ENCODE data around the gene TBC1D17.

DNA sequence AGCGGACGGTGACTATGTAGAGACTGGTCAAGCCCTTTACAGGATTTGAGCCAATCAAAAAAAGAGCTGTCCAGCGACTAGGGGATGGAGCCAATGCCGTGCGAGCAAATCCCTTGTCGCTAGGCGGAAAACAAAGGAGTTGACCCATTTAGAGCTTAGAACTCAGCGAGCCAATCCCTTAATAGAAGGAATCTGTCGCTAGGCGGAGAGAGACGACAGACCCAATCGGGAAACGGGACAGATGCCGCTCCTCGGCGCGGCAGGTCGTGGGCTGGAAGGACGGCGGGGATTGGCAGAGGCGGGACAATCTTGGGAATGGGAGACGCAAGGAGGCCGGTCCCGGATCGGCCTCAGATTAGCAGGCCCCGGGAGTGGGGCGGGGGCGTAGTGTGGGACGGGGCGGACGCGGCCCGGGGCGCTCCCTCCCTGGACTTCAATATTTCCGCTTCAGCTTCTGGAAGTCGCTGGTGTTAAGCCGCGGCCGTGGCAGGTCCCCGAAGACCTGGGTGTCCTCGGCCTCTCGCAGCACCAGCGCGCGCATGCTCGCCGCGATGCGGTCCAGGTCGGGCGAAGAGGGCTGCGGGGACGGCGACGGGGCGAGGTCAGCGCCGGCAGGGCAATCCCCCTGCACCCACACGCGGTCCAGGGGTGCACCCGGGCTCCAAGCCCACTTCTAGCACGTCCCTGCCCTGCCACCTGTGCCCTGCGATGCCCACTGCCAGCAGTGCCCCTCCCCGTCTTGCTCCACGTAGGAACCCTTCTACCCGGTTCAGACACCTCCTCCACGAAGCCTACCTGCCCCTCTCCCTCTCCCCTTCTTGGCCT is 7.8 kb upstream of the TBC1D17 start:
- TF ChIP-seq, protein P1, sequence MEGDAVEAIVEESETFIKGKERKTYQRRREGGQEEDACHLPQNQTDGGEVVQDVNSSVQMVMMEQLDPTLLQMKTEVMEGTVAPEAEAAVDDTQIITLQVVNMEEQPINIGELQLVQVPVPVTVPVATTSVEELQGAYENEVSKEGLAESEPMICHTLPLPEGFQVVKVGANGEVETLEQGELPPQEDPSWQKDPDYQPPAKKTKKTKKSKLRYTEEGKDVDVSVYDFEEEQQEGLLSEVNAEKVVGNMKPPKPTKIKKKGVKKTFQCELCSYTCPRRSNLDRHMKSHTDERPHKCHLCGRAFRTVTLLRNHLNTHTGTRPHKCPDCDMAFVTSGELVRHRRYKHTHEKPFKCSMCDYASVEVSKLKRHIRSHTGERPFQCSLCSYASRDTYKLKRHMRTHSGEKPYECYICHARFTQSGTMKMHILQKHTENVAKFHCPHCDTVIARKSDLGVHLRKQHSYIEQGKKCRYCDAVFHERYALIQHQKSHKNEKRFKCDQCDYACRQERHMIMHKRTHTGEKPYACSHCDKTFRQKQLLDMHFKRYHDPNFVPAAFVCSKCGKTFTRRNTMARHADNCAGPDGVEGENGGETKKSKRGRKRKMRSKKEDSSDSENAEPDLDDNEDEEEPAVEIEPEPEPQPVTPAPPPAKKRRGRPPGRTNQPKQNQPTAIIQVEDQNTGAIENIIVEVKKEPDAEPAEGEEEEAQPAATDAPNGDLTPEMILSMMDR (conservative IDR thresholded peaks at IDR 0.05), result no peak
- TF ChIP-seq EZH2 (IDR thresholded peaks at IDR 0.05; ENCODE audit: low read depth), result no peak
